ENCODE measurements around the gene HEBP2. TPM values are rescaled to one million over a fixed set of nuclear protein-coding genes. Genes with fewer than 3 reads are reported as not detected.

Gene HEBP2
- total RNA-seq, 4 donors from 2014 or later = 71.1 to 105 (median 77.8) TPM

DNA sequence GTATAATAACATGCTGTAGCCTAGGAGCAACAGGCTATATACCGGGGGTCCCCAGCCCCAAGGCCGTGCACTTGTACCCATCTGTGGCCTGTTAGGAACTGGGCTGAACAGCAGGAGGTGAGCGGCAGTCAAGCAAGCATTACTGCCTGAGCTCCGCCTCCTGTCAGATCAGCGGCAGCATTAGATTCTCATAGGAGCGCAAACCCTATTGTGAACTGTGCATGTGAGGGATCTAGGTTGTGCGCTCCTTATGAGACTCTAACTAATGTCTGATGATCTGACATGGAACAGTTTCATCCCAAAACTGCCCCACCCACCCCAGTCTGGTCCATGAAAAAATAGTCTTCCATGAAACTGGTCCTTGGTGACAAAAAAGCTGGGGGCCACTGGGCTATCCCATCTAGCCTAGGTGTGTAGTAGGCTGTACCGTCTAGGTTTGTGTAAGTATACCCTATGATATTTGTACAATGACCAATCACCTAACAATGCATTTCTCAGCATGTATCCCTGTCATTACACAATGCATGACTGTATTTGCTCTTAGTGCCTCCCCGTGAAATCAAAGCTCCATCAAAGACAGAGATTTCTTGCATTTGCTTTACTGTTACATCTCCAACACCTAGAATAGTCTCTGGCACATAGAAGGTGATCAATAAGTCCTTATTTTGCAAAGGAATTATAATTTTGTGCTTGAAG is 64.4 kb downstream of the HEBP2 start:
- TF ChIP-seq POLR2AphosphoS5 (IDR thresholded peaks at IDR 0.05) = no peak
- TF ChIP-seq EP300 (IDR thresholded peaks at IDR 0.05) = no peak
- no peak for ATAC-seq
- WGBS, 2 donors (ENCODE audit: low coverage in 1 of 2) = 85 to 96% methylated on average over 3 to 4 of the region's 9 CpGs

More for the DNA sequence above, 64.4 kb downstream of the HEBP2 start:
- Histone ChIP-seq H3K9me3 (no peaks in the 10 kb centered on the region), H3K27me3 (no peaks in the 10 kb centered on the region), H3K27ac (no peak overlapping the region), H3K4me3 (no peak overlapping the region), H3K4me1 (no peaks in the 10 kb centered on the region), H3K36me3 (peaks cover 0 to 13% of the 10 kb centered on the region in 2 donors)

Small RNA genes within 50 kb of the gene (small RNA-seq; reads per million reads assigned to genes)
- gene AL031003.1 = 0 reads per million in 4 donors
- 0 reads per million in 4 donors for gene AL391669.1
- gene MIR3145 = 0 reads per million in 4 donors

Other genes with a start within 250 kb of the HEBP2 start
- gene ARFGEF3, start 242.3 kb upstream of the HEBP2 start, total RNA-seq = 1 to 10 TPM in 3 of 4 donors, under 1 TPM in 1; 0.47 to 4.2 (median 1.8) TPM
- gene PBOV1, start 185.7 kb upstream of the HEBP2 start, total RNA-seq = not detected
- gene SMIM28, start 26.3 kb upstream of the HEBP2 start, total RNA-seq = 1 to 10 TPM in 1 of 4 donors, not detected in 3; 1.5 TPM
- 1 to 10 TPM; 5.7 to 9.3 (median 7.9) TPM for gene NHSL1, start 95.3 kb downstream of the HEBP2 start, total RNA-seq

All from gastroesophageal sphincter (tissue), 4 donors.